OCI-LY3 (cell line): ENCODE data around the gene KDM4B.

ENCODE experiments used
- EZH2phosphoT487 ChIP-seq: fragments of 200-600 bp; shearing (Covaris generic); IDR thresholded peaks from 2 replicates; pipeline ENCODE4 v1.6.1; 2018; ENCODE audit warnings: antibody characterized with exemption, mixed run types, low read depth
- TF ChIP-seq, protein P1 (sequence below): fragments of 200-600, 300-600 bp; sonication (generic); IDR thresholded peaks from 2 replicates; pipeline ENCODE4 v1.5.1; 2014; ENCODE audit warnings: antibody characterized with exemption, low read length, low read depth

DNA sequence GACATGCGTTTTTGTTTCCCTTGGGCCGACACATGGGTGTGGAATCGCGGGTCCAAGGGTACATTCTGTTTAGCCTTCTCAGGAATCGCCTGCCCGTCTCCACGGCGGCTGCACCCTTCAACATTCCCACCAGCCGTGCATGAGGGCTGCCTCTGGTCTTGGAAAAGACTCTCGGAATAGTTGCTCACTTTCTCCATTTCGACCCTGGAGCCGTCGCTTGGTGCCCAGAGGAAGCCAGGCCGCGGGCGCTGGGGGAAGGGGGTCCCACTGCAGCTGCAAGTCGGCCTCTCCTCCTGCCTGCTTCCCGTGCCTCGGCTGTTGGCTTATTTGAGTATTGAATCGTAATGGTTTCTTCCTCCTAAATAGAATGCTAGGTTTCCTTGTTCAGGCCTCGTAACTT lies 51.5 kb downstream of the KDM4B start:
- TF ChIP-seq, protein P1, sequence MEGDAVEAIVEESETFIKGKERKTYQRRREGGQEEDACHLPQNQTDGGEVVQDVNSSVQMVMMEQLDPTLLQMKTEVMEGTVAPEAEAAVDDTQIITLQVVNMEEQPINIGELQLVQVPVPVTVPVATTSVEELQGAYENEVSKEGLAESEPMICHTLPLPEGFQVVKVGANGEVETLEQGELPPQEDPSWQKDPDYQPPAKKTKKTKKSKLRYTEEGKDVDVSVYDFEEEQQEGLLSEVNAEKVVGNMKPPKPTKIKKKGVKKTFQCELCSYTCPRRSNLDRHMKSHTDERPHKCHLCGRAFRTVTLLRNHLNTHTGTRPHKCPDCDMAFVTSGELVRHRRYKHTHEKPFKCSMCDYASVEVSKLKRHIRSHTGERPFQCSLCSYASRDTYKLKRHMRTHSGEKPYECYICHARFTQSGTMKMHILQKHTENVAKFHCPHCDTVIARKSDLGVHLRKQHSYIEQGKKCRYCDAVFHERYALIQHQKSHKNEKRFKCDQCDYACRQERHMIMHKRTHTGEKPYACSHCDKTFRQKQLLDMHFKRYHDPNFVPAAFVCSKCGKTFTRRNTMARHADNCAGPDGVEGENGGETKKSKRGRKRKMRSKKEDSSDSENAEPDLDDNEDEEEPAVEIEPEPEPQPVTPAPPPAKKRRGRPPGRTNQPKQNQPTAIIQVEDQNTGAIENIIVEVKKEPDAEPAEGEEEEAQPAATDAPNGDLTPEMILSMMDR: no peak
- no peak for TF ChIP-seq EZH2phosphoT487
